ENCODE results near the gene PRR20C. TPM values are rescaled to one million over a fixed set of nuclear protein-coding genes. Genes with fewer than 3 reads are reported as not detected.

Gene PRR20C
- polyA plus RNA-seq, 1 of the 3 experiments (the other 2 are of a cell fraction): not detected

DNA sequence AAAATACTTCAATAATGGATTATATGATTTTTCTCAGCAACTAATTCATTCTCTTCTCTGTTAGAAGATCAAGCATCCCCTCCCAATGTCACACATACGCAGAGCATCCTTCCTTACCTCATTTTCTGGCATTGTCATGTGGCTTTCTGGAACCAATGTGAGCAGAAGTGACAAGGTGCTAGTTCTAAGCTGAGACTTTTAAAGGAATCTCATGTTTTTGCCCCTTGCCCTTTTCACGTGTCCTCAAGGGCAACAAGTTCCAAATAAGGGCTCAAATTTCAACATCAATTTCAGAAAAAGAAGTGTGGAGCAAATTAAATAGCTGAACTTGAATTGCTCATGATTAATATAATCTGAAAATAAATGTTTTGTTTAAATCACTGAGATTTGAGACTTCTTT is 17.8 kb upstream of the PRR20C start:
- Histone ChIP-seq H3K4me2 (no peak overlapping the region), H3K9me3 (no peaks in the 10 kb centered on the region), H3K9me2 (0 out of 2 replicates have a peak, but pooled peaks cover 2% of the 10 kb centered on the region), H3K36me3 (replicated peaks in 1 of 2; ENCODE audit: control insufficient read depth in 1 of 2, insufficient read depth in 2 of 2, low read length in 1 of 2) (no peaks in the 10 kb centered on the region), H3K4me1 (ENCODE audit: control insufficient read depth in 1 of 2, insufficient read depth in 2 of 2, low read depth in 1 of 2, low read length in 1 of 2) (no peaks in the 10 kb centered on the region), H3K27ac (ENCODE audit: low read depth in 2 of 2, low read length in 1 of 2) (no peak overlapping the region), H3K9ac (no peak overlapping the region), H3K79me2 (ENCODE audit: insufficient read depth) (no peaks in the 10 kb centered on the region), H2AFZ (ENCODE audit: low read depth) (no peak overlapping the region), H3K27me3 (ENCODE audit: insufficient read depth) (no peaks in the 10 kb centered on the region), H4K20me1 (ENCODE audit: insufficient read depth) (no peaks in the 10 kb centered on the region), H3K4me3 (ENCODE audit: low read depth in 2 of 2, low read length in 1 of 2) (no peak overlapping the region), H3F3A (replicated peaks; ENCODE audit: insufficient read depth) (no peaks in the 10 kb centered on the region)
- DNase-seq: no peak
- WGBS (ENCODE audit: low lambda C conversion rate): 0% methylated on average over 2 of the region's 2 CpGs
- POLR2A ChIA-PET: no interaction called here
- CTCF ChIA-PET: no interaction called here
- TF ChIP-seq, protein P1, sequence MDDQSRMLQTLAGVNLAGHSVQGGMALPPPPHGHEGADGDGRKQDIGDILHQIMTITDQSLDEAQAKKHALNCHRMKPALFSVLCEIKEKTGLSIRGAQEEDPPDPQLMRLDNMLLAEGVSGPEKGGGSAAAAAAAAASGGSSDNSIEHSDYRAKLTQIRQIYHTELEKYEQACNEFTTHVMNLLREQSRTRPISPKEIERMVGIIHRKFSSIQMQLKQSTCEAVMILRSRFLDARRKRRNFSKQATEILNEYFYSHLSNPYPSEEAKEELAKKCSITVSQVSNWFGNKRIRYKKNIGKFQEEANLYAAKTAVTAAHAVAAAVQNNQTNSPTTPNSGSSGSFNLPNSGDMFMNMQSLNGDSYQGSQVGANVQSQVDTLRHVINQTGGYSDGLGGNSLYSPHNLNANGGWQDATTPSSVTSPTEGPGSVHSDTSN (IDR thresholded peaks at IDR 0.05): no peak
- TF ChIP-seq NRF1 (IDR thresholded peaks at IDR 0.05; ENCODE audit: low read depth, low read length): no peak
- no peak for TF ChIP-seq RFX5 (IDR thresholded peaks at IDR 0.05; ENCODE audit: low read length)
- no peak for TF ChIP-seq TCF12 (IDR thresholded peaks at IDR 0.05)
- no peak for TF ChIP-seq FOXM1 (IDR thresholded peaks at IDR 0.05; ENCODE audit: low read depth)
- TF ChIP-seq, protein P2, sequence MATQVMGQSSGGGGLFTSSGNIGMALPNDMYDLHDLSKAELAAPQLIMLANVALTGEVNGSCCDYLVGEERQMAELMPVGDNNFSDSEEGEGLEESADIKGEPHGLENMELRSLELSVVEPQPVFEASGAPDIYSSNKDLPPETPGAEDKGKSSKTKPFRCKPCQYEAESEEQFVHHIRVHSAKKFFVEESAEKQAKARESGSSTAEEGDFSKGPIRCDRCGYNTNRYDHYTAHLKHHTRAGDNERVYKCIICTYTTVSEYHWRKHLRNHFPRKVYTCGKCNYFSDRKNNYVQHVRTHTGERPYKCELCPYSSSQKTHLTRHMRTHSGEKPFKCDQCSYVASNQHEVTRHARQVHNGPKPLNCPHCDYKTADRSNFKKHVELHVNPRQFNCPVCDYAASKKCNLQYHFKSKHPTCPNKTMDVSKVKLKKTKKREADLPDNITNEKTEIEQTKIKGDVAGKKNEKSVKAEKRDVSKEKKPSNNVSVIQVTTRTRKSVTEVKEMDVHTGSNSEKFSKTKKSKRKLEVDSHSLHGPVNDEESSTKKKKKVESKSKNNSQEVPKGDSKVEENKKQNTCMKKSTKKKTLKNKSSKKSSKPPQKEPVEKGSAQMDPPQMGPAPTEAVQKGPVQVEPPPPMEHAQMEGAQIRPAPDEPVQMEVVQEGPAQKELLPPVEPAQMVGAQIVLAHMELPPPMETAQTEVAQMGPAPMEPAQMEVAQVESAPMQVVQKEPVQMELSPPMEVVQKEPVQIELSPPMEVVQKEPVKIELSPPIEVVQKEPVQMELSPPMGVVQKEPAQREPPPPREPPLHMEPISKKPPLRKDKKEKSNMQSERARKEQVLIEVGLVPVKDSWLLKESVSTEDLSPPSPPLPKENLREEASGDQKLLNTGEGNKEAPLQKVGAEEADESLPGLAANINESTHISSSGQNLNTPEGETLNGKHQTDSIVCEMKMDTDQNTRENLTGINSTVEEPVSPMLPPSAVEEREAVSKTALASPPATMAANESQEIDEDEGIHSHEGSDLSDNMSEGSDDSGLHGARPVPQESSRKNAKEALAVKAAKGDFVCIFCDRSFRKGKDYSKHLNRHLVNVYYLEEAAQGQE (IDR thresholded peaks at IDR 0.05; ENCODE audit: low read depth, low read length): no peak
- no peak for TF ChIP-seq RXRA (IDR thresholded peaks at IDR 0.05; ENCODE audit: borderline replicate concordance, low read depth)
- no peak for TF ChIP-seq GATA2 (CRISPR knock-in tag; IDR thresholded peaks at IDR 0.05)

DNA sequence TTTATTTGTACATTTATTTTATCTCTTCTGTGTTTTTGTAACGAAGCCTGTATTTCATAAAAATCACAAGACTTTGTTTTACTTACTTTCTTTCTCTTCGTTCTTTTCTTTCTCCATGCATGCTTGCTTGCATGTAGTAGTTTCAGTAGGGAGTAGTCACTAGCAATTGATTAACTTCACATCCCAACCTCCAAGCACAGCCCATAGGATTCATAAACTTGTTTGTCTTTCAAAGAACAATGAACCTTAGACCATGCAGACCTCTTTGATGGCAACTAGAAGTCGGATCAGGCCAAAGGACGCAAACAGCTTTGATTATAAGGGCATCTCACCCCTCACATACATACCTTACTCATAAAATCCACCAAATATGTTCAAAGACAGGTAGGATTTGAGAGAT is 16.3 kb upstream of the PRR20C start:
- no peaks in the 10 kb centered on the region for H3K36me3 ChIP-seq (replicated peaks in 1 of 2; ENCODE audit: control insufficient read depth in 1 of 2, insufficient read depth in 2 of 2, low read length in 1 of 2)
- no peaks in the 10 kb centered on the region for H3F3A ChIP-seq (replicated peaks; ENCODE audit: insufficient read depth)
- H3K9me3 ChIP-seq: no peaks in the 10 kb centered on the region
- H3K27ac ChIP-seq (ENCODE audit: low read depth in 2 of 2, low read length in 1 of 2): no peak overlapping the region
- no peak overlapping the region for H3K4me2 ChIP-seq
- H3K27me3 ChIP-seq (ENCODE audit: insufficient read depth): no peaks in the 10 kb centered on the region
- ChIA-PET POLR2A (no interaction called here), CTCF (no interaction called here)
- H3K79me2 ChIP-seq (ENCODE audit: insufficient read depth): no peaks in the 10 kb centered on the region
- H3K4me3 ChIP-seq (ENCODE audit: low read depth in 2 of 2, low read length in 1 of 2): no peak overlapping the region
- no peak overlapping the region for H3K9ac ChIP-seq
- no peaks in the 10 kb centered on the region for H3K4me1 ChIP-seq (ENCODE audit: control insufficient read depth in 1 of 2, insufficient read depth in 2 of 2, low read depth in 1 of 2, low read length in 1 of 2)
- 2% methylated on average over 4 of the region's 4 CpGs for WGBS (ENCODE audit: low lambda C conversion rate)
- no peak for DNase-seq
- TF ChIP-seq, protein P3, sequence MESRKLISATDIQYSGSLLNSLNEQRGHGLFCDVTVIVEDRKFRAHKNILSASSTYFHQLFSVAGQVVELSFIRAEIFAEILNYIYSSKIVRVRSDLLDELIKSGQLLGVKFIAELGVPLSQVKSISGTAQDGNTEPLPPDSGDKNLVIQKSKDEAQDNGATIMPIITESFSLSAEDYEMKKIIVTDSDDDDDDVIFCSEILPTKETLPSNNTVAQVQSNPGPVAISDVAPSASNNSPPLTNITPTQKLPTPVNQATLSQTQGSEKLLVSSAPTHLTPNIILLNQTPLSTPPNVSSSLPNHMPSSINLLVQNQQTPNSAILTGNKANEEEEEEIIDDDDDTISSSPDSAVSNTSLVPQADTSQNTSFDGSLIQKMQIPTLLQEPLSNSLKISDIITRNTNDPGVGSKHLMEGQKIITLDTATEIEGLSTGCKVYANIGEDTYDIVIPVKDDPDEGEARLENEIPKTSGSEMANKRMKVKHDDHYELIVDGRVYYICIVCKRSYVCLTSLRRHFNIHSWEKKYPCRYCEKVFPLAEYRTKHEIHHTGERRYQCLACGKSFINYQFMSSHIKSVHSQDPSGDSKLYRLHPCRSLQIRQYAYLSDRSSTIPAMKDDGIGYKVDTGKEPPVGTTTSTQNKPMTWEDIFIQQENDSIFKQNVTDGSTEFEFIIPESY (IDR thresholded peaks at IDR 0.05; ENCODE audit: borderline replicate concordance, low read depth): no peak
- TF ChIP-seq, protein P2 (IDR thresholded peaks at IDR 0.05; ENCODE audit: low read depth, low read length): no peak
- H4K20me1 ChIP-seq (ENCODE audit: insufficient read depth): no peaks in the 10 kb centered on the region
- no peak overlapping the region for H2AFZ ChIP-seq (ENCODE audit: low read depth)
- no peaks in the 10 kb centered on the region for H3K9me2 ChIP-seq

Measured in SK-N-SH (cell line).